ENCODE results near the gene MAGOH. TPM values are rescaled to one million over a fixed set of nuclear protein-coding genes. Genes with fewer than 3 reads are reported as not detected.

Gene MAGOH
- total and polyA plus RNA-seq, 2 donors (not counting 3 experiments of a cell fraction or from before 2014, with no cell fraction given) = 25.9 to 60.1 TPM

GRCh38 chr1:53218201-53218600, 20.1 kb downstream of the MAGOH start:
- ChIA-PET POLR2A (no interaction called here), CTCF (no interaction called here)
- Histone ChIP-seq H3K27me3 (ENCODE audit: control insufficient read depth in 2 of 2, insufficient read depth in 2 of 2, low read length in 2 of 2) (no peaks in the 10 kb centered on the region), H3K4me1 (ENCODE audit: control insufficient read depth, extremely low read depth, insufficient read depth, low read length) (peaks cover 19% of the 10 kb centered on the region), H3K9me1 (replicated peaks; ENCODE audit: control insufficient read depth, extremely low read depth, insufficient read depth, low read length) (no peaks in the 10 kb centered on the region), H4K20me1 (replicated peaks; ENCODE audit: control insufficient read depth, extremely low read depth, insufficient read depth, low read length) (no peaks in the 10 kb centered on the region), H3K27ac (ENCODE audit: insufficient read depth, low read depth, low read length) (no peak overlapping the region), H3K4me2 (ENCODE audit: insufficient read depth, low read length) (no peak overlapping the region), H3K9ac (replicated peaks; ENCODE audit: extremely low read depth, insufficient read depth, low read length) (no peak overlapping the region), H2AFZ (ENCODE audit: low read depth, low read length) (no peak overlapping the region), H3K36me3 (ENCODE audit: control insufficient read depth in 2 of 2, extremely low read depth in 1 of 2, insufficient read depth in 2 of 2, low read length in 2 of 2) (peaks cover 6 to 10% of the 10 kb centered on the region in 2 experiments), H3K9me3 (replicated peaks; ENCODE audit: control insufficient read depth, insufficient read depth, low read length) (no peaks in the 10 kb centered on the region), H3K4me3 (replicated peaks in 1 of 3; ENCODE audit: insufficient read depth in 1 of 3, low read depth in 1 of 3, low read length in 3 of 3) (no peak overlapping the region), H3K79me2 (ENCODE audit: control insufficient read depth, insufficient read depth, low read length) (peaks cover 11% of the 10 kb centered on the region)
- no peak for TF ChIP-seq JUN (IDR thresholded peaks at IDR 0.05; ENCODE audit: borderline replicate concordance, insufficient read depth, insufficient read length, low read depth)
- no peak for TF ChIP-seq CTCF (IDR thresholded peaks at IDR 0.05; ENCODE audit: extremely low read depth in 1 of 2, insufficient read depth in 1 of 2, low read depth in 1 of 2, low read length in 2 of 2)
- TF ChIP-seq FOS (IDR thresholded peaks at IDR 0.05; ENCODE audit: borderline replicate concordance, insufficient read depth, low read length) = no peak
- no peak for TF ChIP-seq POLR2AphosphoS5 (IDR thresholded peaks at IDR 0.05; ENCODE audit: insufficient read depth, low read depth, low read length)
- no peak for TF ChIP-seq POLR2A (IDR thresholded peaks at IDR 0.05; ENCODE audit: low read depth, low read length)
- no peak for TF ChIP-seq MAX (IDR thresholded peaks at IDR 0.05; ENCODE audit: insufficient read depth, insufficient read length)
- TF ChIP-seq EZH2 (IDR thresholded peaks at IDR 0.05; ENCODE audit: borderline replicate concordance, low read depth, low read length, severe bottlenecking) = no peak
- TF ChIP-seq GATA2 (IDR thresholded peaks at IDR 0.05; ENCODE audit: insufficient read depth, insufficient read length, low read depth, low read length) = no peak
- TF ChIP-seq MYC (IDR thresholded peaks at IDR 0.05; ENCODE audit: low read depth, low read length) = no peak
- dilution Hi-C loops (cut with MboI; ENCODE audit: extremely low pct_ligation_motif_present, low sequenced_read_pairs) = no loop called here
- DNase-seq (ENCODE audit: low read depth, low spot score) (no peak), FAIRE-seq (no peak)
- no TSS peak for BruUV-seq (replicated peaks)
- intact Hi-C loops (cut with micrococcal nuclease) = no loop called here
